SK-N-MC (cell line): ENCODE results near the gene CASQ2.
A peak's percentile ranks its signal among the peaks of the same experiment; 100 is the strongest.

Source experiments
- DNase-seq: peaks from one replicate; pipeline ENCODE4 v3.0.0-alpha.2; 2011; ENCODE audit warnings: low read depth, low spot score
- H3K27ac ChIP-seq: fragments of 200-600 bp; sonication (generic); 2 replicates; pipeline ENCODE4 v1.5.1; 2016; ENCODE audit warnings: mixed run types
- H3K36me3 ChIP-seq: fragments of 200-600 bp; sonication (generic); 2 replicates; pipeline ENCODE4 v1.6.1; 2017; ENCODE audit warnings: antibody characterized with exemption, low read length, mixed read lengths; ENCODE audit not compliant: insufficient read depth
- H3K4me3 ChIP-seq: fragments of 200-600 bp; sonication (generic); 2 replicates; pipeline ENCODE4 v1.5.1; 2016
- H3K9ac ChIP-seq: fragments of 200-600 bp; sonication (generic); 2 replicates; pipeline ENCODE4 v1.8.0; 2017; ENCODE audit warnings: mixed run types, mixed read lengths; ENCODE audit not compliant: insufficient read length
- H3K9me3 ChIP-seq: fragments of 200-600 bp; sonication (generic); 2 replicates; pipeline ENCODE4 v1.6.1; 2017; ENCODE audit warnings: low read depth, mild to moderate bottlenecking, antibody characterized with exemption, low read length, moderate library complexity, mixed read lengths
- EZH2 ChIP-seq: fragments of 200-600 bp; sonication (generic); IDR thresholded peaks from one replicate; pipeline ENCODE4 v1.6.1; 2017; ENCODE audit warnings: antibody characterized with exemption
- FOXP2 ChIP-seq: optimal IDR thresholded peaks from 2 replicates; pipeline ENCODE3; 2011; ENCODE audit warnings: mild to moderate bottlenecking, moderate library complexity; ENCODE audit not compliant: insufficient read depth; ENCODE audit errors: extremely low read length, control extremely low read depth
- POLR2AphosphoS5 ChIP-seq: IDR thresholded peaks from 2 replicates; pipeline ENCODE4 v1.6.1; 2012; ENCODE audit warnings: mild to moderate bottlenecking, low read depth, low read length, borderline replicate concordance

Gene CASQ2

DNA sequence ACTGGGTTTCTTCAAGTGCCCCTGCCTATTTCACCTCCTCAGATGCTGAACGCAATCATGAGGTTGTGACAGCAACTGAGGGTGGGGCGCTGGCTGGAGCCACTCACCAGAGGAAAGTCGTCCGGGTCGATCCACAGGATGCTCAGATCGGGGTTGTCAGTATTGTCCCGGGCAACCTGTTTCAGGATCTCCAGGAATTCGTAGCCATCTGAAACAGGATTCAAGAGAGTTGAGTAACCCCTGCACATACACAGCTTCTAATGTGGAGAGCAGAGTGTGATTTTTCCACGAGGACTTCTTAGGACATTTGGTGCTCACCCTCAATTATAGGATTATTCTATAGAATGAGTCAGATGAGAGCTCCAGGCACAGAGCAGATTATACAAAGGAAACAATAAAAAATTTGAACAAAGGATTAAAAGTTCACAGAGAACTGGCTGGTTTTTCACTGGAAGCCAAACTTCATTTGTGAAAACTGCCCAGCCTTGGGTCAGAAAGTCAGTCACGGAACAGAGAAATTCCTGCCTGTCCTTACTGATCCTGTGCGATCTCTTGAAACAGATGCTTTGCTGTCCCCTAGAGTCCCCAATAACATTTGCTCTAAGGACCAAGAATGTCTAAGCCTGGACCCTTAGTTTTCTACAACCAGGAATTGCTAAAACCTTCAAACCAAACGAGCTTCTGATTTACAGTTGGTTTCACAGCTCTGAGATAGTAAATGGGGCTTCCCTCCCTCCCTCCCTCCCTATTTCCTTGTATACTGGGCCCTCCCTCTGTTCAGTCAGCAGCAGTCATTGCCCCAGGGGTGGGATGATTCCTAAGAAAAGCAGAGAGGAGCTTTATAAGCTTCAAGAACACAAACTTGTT is 63.2 kb downstream of the CASQ2 start:
- Histone ChIP-seq H3K27ac (peak overlapping the region; percentile 83), H3K9me3 (no peaks in the 10 kb centered on the region), H3K36me3 (no peaks in the 10 kb centered on the region), H3K4me3 (peak overlapping the region; percentile 54; the same call in 1 of the 2 replicates), H3K9ac (peak overlapping the region; percentile 32)
- peak; percentile 74 for DNase-seq
- TF ChIP-seq FOXP2 (no peak), POLR2AphosphoS5 (no peak), EZH2 (no peak)

DNA sequence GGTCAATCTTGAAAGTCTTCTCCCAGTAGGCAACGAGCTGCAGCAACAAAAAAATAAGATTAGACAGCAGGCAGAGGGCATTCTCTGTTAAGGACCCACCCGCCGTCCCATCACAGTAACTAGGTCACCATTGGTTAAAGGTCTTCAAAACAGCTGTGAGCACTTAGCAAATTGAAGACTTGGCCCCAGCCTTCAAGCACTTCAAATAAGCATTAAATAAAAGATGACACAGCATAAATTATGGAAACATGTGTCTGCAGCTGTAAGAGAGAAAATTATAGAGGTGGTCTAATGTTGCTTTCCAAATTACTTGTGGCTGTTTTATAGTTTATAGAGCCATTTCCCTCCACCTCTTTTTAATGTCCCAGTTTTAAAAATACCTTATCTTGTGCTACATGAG is 65.6 kb downstream of the CASQ2 start:
- Histone ChIP-seq H3K9ac (no peak overlapping the region), H3K9me3 (no peaks in the 10 kb centered on the region)
- peak; percentile 12; the same call in 1 of the 2 replicates for TF ChIP-seq POLR2AphosphoS5
- no peak for TF ChIP-seq EZH2

DNA sequence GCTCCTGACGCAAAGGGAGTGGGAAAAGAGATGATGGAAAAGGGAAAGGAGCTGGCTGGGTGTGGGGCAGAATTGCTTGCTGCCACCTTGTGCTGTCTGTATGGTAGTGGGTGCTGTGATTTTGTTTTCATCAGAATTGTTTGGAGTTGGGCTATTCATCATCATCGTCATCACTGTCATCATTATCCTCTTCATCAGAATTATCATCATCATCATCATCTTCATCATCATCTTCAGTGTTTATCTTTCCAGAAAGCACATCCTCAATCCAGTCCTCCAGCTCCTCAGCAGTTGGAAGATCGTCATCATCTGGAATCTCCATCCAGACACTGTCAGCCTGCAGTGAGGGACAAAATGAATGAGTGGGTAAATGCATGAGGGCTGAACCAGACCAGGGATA is 67.4 kb downstream of the CASQ2 start:
- Histone ChIP-seq H3K9ac (no peak overlapping the region), H3K27ac (no peak overlapping the region), H3K4me3 (no peak overlapping the region), H3K9me3 (no peaks in the 10 kb centered on the region), H3K36me3 (no peaks in the 10 kb centered on the region)
- no peak for DNase-seq
- TF ChIP-seq FOXP2 (no peak), POLR2AphosphoS5 (no peak), EZH2 (no peak)

More for the DNA sequence above, 65.6 kb downstream of the CASQ2 start:
- no peak for DNase-seq
- Histone ChIP-seq H3K36me3 (no peaks in the 10 kb centered on the region), H3K4me3 (0 out of 2 replicates have a peak overlapping the region, but pooled peaks have one; percentile 23), H3K27ac (no peak overlapping the region)

DNA sequence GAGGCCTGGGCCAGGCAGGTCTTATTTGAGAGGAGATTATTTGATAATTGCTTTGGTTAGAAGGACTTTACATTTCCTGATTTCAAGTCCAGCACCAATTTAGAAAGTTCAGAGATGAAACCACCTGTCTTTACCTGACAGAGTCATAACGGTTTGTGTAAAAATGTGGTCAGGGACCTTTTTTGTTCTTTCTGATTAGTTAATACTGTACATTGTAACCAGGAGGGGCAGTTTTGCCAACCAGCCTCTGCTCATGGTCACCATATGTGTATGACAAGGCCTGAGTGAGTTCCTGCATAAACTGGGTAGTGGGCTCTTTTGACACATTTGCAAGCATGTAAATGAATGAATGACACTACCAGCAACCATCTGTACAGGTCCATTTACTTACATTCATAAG is 70.9 kb downstream of the CASQ2 start:
- Histone ChIP-seq H3K4me3 (no peak overlapping the region), H3K9me3 (no peaks in the 10 kb centered on the region), H3K9ac (no peak overlapping the region), H3K36me3 (no peaks in the 10 kb centered on the region), H3K27ac (no peak overlapping the region)
- no peak for TF ChIP-seq POLR2AphosphoS5
- TF ChIP-seq FOXP2: no peak
- no peak for TF ChIP-seq EZH2
- DNase-seq: no peak

DNA sequence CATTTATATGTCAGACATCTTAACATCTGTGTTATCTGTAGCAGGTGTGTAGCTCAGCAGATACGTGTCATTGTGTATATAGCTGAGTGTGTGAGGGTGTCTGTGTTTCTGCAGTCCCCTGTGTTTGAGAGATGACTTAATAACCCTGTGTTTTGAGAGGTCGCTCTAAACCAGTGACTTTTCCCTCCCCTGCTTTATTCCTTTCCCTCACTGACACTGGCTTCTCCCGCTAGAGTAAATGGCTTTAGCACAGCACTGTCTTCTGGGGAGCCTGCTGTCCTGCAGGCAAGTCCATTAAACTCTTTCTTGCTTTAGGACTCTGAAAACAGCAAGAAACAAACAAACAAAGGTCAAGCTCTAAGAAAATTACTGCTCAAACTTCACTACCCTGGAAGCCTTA is 73.7 kb downstream of the CASQ2 start:
- no peaks in the 10 kb centered on the region for H3K9me3 ChIP-seq
- H3K36me3 ChIP-seq: peaks cover 5% of the 10 kb centered on the region; the same call in 1 of the 2 replicates
- TF ChIP-seq EZH2: no peak
- no peak for TF ChIP-seq POLR2AphosphoS5
- no peak for TF ChIP-seq FOXP2
- H3K9ac ChIP-seq: no peak overlapping the region
- no peak overlapping the region for H3K27ac ChIP-seq
- no peak overlapping the region for H3K4me3 ChIP-seq
- DNase-seq: no peak

DNA sequence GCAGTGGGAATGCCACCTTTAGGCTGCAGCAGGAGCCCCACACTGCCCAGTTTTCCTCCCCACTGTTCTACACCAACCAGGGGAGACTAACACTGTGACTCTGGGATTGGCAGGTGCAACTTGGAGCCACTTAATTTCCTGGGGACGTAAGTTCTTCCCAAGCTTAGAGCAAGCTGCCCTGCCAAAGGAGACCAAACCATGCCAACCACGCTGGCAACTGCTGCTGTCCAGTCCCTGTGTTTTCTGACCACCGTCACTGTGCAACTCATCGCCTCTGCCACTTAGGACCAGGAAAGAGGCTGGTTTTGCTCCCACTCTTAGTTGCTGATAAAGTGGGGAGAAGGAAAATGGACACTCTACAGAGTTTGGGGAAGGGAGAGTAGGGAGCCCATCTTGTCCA is 76.3 kb downstream of the CASQ2 start:
- H3K9me3 ChIP-seq: no peaks in the 10 kb centered on the region
- DNase-seq: no peak
- H3K4me3 ChIP-seq: no peak overlapping the region
- TF ChIP-seq FOXP2: no peak
- TF ChIP-seq POLR2AphosphoS5: no peak
- H3K27ac ChIP-seq: no peak overlapping the region
- H3K9ac ChIP-seq: no peak overlapping the region
- peaks cover 5% of the 10 kb centered on the region; the same call in 1 of the 2 replicates for H3K36me3 ChIP-seq

DNA sequence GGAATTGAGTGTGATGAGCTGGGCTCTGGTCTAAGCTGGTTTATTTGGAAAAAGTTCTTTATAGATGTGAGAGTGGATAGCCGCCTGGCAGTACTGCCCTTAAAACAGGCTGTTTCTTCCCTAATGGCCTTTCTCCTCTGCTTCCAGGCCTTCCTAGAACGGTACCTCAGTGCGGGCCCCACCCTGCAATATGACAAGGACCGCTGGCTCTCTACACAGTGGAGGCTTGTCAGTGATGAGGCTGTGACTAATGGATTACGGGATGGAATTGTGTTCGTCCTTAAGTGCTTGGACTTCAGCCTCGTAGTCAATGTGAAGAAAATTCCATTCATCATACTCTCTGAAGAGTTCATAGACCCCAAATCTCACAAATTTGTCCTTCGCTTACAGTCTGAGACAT is 77.5 kb downstream of the CASQ2 start:
- no peak for DNase-seq
- Histone ChIP-seq H3K9ac (no peak overlapping the region), H3K36me3 (peaks cover 5% of the 10 kb centered on the region; the same call in 1 of the 2 replicates), H3K27ac (no peak overlapping the region), H3K9me3 (no peaks in the 10 kb centered on the region), H3K4me3 (no peak overlapping the region)
- no peak for TF ChIP-seq FOXP2
- TF ChIP-seq EZH2: no peak
- no peak for TF ChIP-seq POLR2AphosphoS5

DNA sequence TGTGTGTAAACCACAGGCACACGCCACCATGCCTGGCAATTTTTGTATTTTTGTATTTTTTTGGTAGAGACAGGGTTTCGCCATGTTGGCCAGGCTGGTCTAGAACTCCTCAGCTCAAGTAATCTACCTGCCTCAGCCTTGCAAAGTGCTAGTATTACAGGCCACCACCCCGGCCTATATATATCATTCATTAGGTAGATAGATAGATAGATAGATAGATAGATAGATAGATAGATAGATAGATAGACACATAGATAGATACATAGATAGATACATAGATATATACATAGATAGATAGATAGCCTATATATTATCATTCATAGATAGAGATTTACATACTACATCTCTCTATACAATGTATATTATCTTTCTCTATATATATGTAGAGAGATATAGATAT is 80.8 kb downstream of the CASQ2 start:
- Histone ChIP-seq H3K9ac (no peak overlapping the region), H3K9me3 (no peaks in the 10 kb centered on the region), H3K36me3 (peaks cover 12% of the 10 kb centered on the region; the same call in 1 of the 2 replicates), H3K4me3 (no peak overlapping the region), H3K27ac (no peak overlapping the region)
- DNase-seq: no peak
- TF ChIP-seq EZH2 (no peak), FOXP2 (no peak), POLR2AphosphoS5 (no peak)

DNA sequence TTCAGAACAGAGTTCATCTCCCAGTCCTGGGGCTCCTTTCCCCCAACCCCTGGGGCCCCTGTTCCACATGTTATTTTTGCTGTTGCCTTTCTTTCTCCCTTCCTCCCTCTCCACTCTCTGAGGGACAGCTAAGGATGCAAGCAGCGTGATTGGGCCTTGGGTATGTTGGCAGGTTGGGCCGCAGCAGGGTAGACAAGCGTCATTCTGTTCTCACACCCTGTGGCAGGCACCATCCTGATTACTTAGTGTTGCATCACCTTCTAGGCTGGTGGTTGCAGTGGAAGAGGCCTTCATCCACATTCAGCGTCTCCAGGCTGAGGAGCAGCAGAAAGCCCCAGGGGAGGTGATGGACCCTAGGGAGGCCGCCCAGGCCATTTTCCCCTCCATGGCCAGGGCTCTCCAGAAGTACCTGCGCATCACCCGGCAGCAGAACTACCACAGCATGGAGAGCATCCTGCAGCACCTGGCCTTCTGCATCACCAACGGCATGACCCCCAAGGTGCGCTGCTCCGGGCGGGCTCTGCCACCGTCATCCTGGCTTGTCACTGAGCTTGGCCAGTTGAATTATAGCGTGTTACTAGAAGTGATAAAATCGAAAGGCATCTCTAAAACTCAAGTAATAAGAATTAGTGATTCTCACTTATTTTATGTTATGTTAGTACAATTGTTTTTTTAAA is 83.3 kb downstream of the CASQ2 start:
- Histone ChIP-seq H3K27ac (no peak overlapping the region), H3K4me3 (no peak overlapping the region), H3K9ac (no peak overlapping the region), H3K9me3 (no peaks in the 10 kb centered on the region), H3K36me3 (peaks cover 8% of the 10 kb centered on the region; the same call in 1 of the 2 replicates)
- TF ChIP-seq EZH2 (no peak), FOXP2 (no peak), POLR2AphosphoS5 (no peak)
- no peak for DNase-seq
